Fibroblast of skin of back (primary cell): ENCODE measurements around the gene PRR33.

Source experiments
- DNase-seq: peaks from one replicate; pipeline ENCODE4 v3.0.0-alpha.2; 2013

The PRR33 gene

DNA sequence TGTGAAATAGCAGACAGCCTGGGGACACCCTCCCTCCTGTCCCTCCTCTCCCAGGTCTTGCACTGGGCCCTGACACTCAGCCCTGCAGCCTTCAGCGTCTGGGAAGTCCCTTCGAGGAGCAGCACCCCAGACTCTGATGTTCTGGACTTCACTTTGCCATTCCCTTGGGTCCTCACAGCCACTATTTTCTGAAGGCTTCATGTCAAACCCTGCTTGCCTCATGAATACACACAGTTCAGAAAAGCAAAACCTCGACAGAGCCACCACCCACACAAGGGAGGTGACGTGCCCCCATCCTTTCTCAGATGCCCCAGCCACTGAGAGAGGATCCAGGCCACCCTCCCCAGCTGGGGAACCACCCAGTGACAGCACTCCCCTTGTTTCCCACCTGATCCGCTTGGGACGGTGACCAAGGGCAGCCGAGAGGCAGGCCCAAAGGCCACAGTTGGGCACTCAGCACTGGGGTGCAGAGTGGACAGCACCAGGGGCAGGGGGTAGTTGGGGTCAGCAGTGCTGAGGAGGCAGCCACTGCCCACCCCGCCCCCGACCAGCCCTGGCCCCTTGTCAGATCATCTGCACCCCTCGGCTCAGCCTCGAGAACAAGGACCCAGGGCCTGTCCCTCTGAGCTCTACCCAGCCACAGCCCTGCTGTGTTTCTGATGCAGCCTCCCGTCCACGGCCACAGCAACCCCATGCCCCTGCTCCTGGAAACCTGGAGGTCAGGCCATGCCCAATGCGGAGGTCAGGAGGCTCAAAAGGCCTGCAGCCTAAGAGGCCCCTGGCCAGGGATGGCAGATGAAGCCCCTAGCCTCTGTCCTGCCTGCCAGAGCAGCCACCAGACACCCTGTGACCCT is 24.7 kb upstream of the PRR33 start:
- DNase-seq: no peak

DNA sequence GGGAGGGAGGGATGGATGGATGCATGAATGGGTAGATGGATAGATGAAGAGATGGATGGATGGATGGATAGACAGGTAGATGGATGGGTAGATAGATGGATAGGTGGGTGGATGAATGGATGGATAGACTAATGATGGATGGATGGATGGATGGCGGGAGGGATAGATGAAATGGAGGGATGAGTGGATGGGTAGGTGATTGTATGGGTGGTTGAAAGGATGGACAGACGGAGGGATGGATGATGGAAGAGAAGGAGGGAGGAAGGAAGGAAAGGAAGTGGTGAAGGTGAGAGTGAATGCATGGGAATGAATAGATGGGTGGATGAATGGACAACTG is 24.1 kb upstream of the PRR33 start:
- DNase-seq: no peak

DNA sequence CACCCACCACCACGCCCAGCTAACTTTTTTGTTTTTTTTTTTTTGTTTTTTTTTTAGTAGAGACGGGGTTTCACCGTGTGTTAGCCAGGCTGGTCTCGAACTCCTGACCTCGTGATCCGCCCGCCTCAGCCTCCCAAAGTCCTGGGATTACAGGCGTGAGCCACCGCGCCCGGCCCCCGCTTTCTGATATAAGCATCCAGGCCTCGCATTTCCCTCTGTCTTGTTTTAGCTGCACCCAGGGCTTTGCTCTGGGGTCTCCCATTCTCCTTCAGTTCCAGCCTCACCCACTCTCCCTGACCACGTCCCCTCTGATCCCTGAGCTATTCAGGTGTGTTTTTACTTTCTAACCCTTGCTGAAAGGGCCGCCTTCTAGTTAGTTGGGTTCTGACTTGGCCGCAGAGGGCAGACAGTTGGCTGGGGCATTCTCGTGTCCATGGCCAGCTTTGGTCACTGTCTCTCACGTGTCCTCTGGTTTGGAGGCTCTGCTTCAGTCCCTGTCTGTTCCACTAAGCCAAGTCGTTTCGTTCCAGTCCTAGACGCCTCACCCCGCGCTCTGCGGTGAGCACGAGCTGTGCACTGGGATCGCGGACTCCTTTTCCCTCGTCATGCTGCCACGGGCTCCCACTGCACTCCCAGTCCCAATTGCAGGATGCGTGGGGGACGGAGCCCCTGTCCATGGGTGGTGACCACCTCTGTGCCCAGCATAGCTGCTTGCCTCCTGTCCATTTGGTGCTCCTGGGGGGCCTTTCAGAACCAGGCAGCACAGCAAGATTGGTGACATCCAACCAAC is 21.8 kb upstream of the PRR33 start:
- DNase-seq: no peak

- no peak for DNase-seq
Observed at GRCh38 chr11:1912289-1912878, 20.7 kb upstream of the PRR33 start.

DNA sequence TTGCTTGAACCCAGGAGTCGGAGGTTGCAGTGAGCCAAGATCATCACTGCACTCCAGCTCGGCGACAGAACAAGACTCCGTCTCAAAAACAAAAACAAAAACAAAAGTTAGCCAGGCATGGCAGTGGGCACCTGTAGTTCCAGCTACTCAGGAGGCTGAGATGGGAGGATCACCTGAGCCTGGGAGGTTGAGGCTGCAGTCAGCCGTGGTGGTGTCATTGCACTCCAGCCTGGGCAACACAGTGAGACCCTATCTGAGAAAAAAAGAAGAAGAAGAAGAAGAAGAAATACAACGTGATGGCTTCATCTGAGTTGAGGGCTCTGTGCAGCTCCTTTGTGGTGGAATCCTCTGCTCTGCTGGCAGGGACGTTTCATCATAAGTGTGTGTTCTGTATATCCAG is 17.8 kb upstream of the PRR33 start:
- no peak for DNase-seq

DNA sequence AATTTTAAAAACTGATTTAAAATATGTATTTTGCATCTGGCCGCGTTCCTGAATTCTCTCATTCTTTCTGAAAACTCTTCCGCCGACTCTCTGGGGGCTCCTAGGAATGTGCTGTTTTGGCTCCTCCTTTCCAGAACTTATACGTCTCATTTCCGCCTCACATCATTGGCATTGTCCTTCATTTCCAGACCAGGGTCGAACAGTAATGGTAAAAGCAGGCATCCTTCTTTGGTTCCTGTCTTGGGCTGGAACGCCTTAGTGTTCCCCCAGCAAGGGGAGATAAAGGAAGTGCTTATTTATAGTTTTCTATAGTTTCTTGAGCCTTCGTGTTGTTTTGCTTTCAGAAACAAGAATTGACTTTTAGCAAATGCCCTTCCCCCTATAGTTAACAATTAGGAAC is 16.9 kb upstream of the PRR33 start:
- peak; percentile 80 for DNase-seq

DNA sequence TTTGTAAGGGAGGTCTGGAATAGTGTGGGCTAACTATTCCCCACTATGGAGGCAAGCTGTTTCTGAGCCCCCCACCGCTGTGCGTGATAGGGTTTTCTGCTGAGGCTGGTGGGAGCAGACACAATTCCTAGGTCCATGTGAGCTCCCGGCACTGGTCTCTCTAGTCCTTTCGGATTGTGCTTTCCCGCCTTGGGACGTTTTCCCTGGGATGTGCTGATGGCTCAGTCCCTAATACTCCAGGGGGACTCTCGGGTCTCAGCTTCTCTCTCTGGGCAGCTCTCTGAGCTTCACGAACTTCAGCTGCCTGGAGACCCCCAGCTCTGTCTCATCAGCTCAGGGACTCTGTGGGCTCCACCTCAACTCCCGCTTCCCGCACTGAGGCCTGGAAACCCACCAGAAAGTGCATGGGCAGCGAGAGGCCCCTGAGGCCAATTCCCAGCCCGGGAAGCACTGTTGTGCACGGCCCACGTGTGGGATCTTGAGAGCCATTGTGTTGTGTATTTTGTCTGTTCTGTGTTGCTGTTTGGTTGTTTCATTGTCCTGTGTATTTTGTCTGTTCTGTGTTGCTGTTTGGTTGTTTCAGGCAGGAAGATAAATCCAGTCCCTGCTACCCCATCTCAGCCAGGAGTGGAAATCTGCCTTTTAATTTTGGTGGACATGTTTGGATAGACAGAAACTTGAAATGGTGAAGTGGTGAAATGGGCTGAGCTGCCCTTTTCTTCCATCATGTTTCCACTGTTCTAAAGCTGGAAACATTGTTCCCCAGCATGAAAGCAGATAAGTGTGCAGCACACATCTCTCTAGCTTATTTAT is 15.1 kb upstream of the PRR33 start:
- no peak for DNase-seq

GRCh38 chr11:1906181-1906580 is 14.5 kb upstream of the PRR33 start:
- DNase-seq: no peak

DNA sequence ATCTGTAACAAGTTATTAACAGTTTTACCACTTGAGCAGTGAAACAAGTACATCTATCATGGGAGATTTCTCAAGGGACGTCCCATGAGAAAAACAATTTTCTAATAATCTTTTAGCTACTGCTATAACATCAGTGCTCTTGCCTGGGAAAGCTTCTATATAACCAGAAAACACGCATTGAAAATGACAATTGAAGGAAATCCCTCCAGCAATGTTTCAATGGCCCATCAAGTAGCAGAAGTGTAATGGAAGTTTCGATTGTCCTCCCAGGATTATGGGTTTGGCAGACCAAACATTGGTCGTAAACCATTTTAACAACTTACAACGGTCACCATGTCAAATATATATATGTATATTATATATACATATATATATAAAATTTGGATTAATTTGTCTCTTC is 8.0 kb upstream of the PRR33 start:
- DNase-seq: no peak

DNA sequence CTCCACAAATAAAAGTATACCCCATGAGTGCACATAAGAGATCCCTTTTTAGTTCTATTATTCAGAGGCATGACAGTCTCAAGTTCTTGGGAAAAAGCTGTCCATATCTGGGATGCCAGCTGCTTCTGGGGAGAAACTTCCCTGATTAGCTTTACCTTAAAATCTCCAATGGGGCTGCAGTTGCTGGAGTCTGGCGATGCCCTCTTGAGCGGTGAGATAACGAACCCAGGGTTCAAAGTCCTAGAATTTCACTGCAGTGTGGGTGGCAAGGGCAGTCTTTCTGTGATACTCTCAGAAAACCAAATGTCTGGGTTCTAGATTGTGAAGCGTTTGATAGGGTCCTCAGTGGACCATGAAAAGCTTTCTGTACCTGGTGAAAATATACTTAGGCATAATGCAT is 7.4 kb upstream of the PRR33 start:
- no peak for DNase-seq

DNA sequence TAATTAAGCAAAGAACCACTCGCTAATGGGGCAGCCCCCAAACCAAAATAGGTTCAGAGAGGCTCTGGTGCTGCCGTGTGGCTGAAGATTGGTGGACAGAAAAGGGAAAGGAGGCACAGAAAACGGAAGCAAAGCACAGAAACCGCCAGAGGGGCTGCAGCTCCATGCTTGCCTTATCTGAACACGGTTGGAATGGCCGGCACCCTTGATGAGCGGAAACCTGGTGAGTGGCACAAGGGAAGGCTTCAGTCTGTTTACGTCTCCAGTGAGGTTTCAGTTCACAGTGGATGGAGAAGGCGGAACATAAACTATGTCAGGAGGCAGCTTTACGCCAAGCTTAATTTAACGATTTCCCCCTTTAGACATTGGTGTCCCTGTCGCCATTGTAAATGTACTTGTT is 5.2 kb upstream of the PRR33 start:
- DNase-seq: no peak

- no peak for DNase-seq
Observed at GRCh38 chr11:1896468-1896867, 4.8 kb upstream of the PRR33 start.

DNA sequence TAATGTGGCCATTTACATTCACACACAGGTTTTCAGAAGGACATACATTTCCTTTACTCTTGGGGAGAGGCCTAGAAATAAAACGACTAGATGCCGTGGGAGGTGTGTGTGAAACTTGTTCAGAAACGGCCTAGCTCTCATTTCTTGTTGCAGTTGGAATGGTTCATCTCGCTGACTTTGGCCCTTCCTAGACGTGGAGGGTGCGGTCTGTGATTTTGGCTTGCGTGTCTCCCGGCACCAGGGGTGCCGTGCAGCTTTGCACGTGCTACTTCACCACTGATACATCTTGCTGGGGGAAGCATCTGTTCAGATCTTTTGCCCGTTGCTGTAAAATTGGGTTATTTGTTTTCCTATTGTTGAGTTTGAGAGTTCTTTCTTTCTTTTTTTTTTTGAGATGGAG is 3.1 kb upstream of the PRR33 start:
- no peak for DNase-seq

GRCh38 chr11:1893581-1894359 is 2.1 kb upstream of the PRR33 start:
- DNase-seq: no peak

- no peak for DNase-seq
Observed at GRCh38 chr11:1892558-1892957, 863 bp upstream of the PRR33 start.

GRCh38 chr11:1892116-1892515 is 421 bp upstream of the PRR33 start:
- DNase-seq: no peak

DNA sequence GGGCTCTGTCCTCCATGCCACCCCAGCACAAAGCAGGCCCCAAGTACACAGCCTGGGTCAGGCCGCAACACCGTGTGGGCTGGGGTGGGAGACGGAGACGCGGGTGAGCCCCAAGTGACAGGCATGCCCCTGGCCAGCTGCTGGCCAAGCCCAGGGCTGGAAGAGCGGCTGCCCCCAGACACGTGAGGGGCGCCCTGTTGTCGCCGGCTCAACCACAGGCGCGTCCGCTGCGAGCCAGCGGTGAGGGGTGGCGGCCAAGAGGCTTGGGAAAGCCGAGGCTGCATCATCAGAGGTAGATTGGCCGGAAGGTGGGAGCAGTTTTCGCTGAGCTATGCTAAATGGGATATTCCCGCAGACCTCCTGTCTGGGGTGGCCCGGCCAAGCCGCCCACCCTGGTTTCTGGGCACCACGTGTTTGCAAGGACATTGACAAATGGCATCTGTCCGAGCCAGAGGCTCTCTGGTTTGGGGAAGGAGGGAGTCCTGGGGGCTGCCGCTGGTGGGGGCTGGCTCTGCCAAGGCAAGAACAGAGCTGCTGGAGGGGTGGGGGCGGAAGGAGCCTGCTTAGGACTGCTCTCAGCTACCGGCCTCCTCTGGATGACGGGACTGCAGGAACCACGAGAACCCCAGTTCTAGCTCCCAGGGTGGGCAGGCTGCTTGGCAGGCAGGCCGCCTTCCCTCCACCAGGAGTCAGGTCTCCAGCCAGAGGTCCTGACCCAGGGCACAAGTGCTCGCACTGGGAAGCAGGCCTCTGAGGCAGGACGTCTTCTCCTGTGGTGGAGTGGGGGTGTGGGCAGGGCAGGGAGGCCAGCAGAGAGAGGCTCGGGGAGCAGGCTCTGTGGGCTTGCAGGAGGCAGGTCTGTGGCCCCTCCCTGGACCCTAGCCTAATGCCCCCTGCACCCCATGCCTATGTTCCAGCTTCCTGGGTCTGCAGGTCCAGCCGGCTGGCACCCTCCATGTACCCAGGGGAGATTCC is 552 bp downstream of the PRR33 start:
- DNase-seq: no peak

- DNase-seq: no peak
Observed at GRCh38 chr11:1889941-1890855, 1.5 kb downstream of the PRR33 start.

DNA sequence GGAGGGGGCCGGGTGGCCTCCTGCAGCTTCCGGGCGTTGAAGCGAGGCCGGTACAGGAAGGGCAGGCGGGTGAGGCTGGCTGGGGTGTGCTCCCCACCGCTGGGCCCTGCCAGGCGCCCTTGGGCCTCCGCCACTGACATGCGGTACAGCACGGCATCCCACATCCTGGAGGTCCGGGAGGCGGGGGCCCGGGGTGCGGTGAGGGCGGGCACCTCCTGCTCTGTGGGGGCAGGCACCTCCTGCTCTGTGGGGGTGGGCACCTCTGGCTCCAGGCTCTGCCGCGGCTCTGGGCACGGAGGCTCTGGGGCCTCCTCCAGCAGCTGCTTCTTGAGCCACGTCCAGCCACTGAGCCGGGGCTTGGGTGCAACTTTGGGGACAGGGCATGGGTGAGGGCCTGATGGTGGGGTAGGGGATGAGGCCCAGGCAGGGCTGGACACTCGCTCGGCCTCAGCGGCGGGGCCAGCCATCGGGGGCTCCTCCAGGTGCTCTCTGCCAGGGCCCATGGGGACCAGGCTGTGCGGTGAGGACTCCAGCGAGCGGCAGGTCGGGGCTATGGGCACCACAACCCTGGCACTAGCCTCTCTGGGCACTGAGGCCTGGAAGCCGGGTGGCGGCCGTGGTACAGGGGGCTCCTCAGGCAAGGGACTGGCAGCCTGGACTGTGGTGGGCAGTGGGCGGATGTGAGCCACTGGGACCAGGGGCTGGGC is 2.3 kb downstream of the PRR33 start:
- no peak for DNase-seq
